Epithelial cell of umbilical artery (primary cell): ENCODE measurements around the gene FREM2. TPM values are rescaled to one million over a fixed set of nuclear protein-coding genes. Genes with fewer than 3 reads are reported as not detected.

Experiments used
- total RNA-seq: library from RNA; depleted of rRNA; stranded (reverse); fragments of >200 nt; gene quantifications from 2 replicates; pipeline ENCODE4 v1.2.3, GENCODE V29; 2014

FREM2 gene
- total RNA-seq, result not detected in 2 replicates

GRCh38 chr13:38686577-38687245 is at the start of gene FREM2:
Gene FREM2, plus strand, starts transcription at chr13:38687077. Its CDS starts 268 bp downstream, at chr13:38687345.

